Measurements from ENCODE around the gene TFPI2.
"Not testable (repeated sequence)": the region's sequence is repeated elsewhere in the genome, so short reads cannot be mapped to it uniquely, and the experiment has no call there.

Gene TFPI2

GRCh38 chr7:93890464-93891068, at the start of gene TFPI2:
TSS of gene TFPI2 (minus strand) at chr7:93890753. CDS start at chr7:93890678, 75 bp downstream.
- DNase-seq = no peak

DNA sequence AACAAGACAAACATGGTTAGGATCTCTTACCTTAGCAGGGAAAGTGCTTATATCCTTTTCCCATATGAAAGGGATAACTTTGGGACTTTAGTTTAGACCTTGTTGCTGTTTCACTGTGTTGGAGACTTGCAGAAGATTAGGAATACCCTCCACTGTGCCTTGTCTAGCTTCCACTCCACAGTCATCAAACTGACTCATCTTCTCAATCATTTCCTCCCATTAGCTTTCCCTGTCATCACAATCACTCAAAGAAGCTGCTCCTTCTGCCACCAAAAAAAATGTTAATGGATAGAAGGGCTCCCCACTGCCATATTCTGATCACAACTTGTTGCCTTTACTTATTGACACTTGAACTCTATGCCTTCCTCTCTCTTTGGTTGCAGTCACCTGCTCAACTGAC, 47.7 kb upstream of the TFPI2 start:
- no peak for DNase-seq

DNA sequence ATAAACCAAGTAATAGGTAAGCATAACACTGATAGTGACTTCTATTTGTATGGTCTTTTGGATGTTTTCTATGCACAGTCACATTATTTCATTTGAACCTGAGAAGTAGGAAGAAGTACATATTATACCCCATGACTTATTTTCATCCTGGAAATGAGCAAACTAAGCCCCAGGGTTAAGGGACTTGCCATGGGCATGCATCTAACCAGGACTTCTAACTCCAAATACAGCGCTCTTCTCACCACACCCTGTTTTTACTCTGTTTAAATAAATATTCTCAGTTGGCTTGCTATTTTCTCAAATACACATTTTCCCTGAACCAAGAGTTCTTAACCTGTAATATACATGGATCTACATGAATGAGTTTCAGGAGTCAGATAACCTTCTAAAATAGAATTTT, 47.3 kb upstream of the TFPI2 start:
- no peak for DNase-seq

GRCh38 chr7:93935102-93935501, 44.5 kb upstream of the TFPI2 start:
- no peak for DNase-seq

DNA sequence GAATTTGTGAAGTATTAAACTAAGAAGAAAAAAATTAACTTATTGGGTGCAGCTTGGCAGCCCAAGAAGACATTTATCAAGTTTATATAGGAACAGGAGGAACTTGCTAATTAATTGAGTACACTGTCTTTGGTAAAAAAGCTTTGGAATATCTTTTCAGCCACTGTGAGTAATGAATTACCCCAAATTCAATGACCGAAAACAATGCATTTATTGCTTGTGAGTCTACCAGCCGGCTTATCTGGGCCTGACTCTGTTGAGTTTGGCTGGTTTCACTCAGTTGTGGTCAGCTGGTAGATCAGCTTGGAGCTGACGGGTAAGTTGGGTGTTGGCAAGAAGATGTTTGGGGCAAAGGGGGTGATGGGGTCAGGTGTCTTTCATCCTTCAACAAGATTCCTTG, 42.6 kb upstream of the TFPI2 start:
- DNase-seq = no peak

DNA sequence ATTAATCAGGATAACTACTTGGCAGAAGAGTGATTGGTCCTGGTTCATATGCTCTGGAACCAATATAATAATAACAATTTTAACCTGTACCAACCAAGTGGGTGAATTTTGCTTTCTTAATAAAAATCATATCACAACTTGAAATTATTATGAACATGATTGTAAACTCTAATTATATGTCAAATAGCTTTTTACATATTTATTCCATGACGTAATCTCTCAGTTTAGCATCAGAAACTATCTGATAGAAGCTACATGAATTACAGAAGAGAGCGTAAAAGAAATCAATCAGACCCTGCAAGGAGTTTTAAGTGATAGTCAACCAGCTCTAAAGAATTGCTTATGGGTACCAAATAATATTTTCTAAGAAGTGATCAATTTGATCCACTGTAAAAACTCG, 41.1 kb upstream of the TFPI2 start:
- no peak for DNase-seq

DNA sequence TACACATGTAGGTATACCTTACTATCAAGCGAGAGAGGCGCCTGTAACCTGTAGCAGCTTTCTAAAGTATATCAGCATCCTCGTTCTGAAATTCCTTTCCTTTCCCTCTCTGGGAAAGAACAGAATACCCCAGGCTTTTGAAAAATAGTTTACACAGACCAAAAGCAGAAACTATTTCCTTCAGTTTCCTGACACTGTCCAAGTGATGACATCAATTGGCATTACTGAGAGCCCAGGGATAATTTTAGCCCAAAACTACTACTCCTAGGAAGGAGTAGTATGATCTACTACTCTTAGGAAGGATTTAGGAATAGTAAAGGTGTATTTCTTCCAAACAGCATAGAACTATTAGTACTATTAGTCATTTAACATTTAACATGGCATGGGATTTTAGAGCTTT, 37.0 kb upstream of the TFPI2 start:
- DNase-seq = no peak

DNA sequence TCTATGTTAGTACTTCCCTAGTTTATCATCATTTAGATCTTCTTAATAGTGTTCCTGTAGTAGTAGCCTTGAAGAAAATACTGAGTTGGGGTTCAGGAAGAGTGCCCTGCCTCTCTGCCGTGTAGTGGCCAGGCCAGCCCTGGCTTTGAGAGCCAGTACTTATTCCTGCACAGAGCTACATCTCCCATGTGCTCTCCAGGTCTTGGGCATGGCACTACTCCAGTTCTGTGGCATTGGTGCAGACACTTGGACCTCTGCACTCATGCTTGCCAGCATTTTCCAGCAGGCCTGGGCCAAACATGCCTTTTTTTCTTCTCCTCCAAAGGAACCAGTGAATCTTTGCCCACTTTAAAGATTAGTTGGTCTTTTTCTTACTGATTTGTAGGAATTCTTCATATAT, 36.2 kb upstream of the TFPI2 start:
- DNase-seq = no peak

GRCh38 chr7:93923942-93924341, 33.4 kb upstream of the TFPI2 start:
- DNase-seq = no peak

- DNase-seq = no peak
These were observed 32.7 kb upstream of the TFPI2 start for GRCh38 chr7:93923296-93923695.

DNA sequence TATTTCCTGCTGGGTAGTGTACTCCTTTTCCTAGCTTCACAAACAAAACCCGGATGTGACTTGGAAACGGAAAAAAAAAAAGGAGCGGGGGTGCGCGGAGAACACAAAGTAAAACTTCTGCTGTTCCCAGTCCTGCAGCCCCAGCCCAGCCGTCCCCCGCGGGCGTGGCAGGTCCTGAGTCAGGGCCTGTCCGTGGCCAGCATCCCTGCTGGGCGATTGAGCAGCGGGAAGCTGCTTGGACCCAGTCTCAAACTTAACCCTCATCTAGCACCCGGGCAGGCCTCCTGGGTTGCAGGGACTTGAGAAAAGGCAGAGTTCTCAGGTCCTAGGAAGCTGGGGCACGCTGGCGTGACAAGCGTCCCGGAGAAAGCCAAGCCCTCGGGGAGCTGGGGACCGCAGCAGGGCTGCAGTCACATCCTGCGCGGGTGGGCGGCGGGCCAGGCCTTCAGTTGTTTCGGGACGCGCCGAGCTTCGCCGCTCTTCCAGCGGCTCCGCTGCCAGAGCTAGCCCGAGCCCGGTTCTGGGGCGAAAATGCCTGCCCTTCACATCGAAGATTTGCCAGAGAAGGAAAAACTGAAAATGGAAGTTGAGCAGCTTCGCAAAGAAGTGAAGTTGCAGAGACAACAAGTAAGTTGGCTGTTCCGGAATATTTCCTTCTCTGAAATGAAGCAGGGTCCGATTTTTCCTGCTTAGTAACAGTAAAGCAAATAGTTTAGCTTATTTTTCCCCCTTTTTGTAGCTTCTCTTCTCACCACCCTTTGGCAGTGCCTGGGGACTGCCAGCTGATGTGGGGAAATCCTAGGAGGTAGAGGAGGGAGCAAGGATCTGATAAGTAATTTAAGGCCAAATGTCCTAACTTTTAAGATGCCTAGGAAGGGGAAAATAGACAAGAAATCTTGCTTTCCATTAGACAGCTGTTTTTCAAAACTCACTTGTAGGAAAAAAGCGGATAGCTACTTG, 31.3 kb upstream of the TFPI2 start, which contains the start of gene GNG11:
TSS of gene GNG11 (plus strand) at position 129 of the 960 bp plus-strand sequence. CDS start at position 532, 403 bp downstream.
- DNase-seq = no peak

DNA sequence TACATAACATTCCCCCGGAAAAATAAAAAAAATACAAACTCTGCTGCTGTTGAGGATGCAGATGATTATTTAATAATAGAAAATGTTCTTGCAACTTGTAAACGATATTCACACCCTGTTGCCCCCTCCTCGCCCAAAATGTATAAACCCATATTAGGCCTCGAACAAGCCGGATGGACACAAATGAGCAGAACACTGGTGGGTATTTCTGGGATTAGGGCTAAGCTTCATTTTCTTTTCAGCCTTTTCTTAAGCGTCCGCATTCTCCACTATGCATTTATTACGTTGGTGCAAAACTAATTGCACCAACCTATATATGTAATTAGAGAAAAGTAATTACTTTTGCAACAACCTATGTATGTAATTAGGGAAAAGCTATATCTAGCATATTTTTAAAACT, 30.6 kb upstream of the TFPI2 start:
- no peak for DNase-seq

- DNase-seq = no peak
These were observed 30.1 kb upstream of the TFPI2 start for GRCh38 chr7:93920496-93921182.

- DNase-seq = not testable (repeated sequence)
These were observed 25.8 kb upstream of the TFPI2 start for GRCh38 chr7:93916315-93916714.

GRCh38 chr7:93915888-93916287, 25.3 kb upstream of the TFPI2 start:
- not testable (repeated sequence) for DNase-seq

DNA sequence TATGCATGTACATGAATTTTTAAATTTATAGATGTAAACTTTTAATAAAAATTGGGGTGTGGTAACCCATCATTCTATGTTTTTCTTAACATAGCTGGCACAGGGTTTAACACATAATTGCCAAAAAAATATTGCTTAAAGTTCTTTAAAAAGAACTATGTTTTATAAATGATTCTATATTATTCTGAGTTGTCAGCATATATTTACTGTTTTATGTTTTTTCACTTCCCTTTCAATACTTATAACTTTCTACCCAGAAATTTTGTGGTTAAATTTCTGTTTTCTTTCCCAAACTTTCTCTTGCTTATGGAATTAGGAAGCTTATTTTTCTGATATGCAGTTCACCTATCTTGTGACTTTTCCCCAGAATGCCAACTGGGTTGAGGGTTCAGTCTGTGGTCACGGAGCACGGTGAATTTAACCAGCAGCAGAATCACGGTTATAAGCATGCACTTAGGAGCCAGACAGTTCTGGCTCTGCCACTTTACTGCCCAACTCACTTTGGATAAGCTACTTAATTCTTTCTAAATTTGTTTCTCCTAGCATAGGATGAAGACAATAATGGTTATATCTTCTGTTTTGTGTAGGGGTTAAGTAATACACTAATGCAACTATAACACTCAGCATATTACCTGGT, 24.8 kb upstream of the TFPI2 start:
- not testable (repeated sequence) for DNase-seq

DNA sequence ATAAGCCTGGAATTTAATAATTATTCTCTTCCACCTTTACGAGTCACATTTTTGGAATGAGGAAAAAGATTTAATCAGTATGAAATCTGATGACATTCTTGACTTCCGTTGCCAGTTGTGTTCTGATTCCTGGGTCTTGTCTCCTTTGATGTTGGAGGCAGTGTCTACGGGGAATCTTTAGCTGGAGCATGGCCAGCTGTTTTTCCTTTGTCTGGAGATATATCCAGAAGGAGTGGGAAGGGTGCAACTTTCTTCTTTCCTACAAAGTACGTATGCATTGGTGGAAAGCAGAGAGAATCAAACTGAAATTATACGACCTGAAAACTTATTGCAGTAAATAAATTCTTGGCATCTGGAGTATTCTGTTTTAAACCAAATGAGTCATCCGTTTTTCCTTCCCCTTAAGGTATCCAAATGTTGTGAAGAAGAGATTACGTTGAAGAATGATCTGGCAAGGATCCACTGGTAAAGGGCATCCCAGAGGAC, 24.1 kb upstream of the TFPI2 start:
- DNase-seq = no peak

DNA sequence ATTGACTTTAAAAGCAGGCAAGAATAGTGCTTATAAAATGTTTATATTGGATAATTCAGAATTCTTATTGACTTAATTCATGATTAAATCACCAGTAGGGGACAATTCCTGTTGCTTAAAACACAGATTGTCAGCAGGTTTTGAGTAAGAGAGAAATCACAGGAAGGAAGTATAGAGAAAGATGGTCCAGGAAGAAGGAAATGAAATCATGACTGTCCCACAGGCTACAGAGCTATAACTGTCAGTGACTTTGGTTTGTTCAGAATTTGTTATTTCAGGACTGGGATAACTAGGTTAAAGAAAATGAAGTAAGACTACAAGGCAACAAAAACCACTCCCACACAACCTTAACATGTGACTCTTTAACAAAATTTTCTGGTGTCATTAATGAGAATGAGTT, 22.6 kb upstream of the TFPI2 start:
- DNase-seq = no peak

DNA sequence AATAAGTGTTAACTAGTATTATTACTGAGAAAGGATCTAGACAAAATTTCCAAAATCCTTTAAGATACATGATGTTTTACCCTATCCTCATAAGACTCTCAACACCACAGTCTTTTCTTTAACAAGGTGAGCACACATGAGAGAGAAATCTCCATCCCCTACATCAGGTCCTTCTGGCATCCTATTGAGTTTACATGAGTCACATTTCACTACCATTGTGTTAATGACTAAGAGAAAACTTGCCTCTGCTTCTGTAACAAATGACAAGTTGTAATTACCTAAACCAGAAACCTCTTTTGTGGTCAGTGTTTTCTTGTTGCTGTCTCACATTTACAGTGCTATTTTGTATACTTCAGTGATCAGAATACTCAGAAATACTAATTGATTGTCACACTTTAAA, 21.1 kb upstream of the TFPI2 start:
- not testable (repeated sequence) for DNase-seq

GRCh38 chr7:93911242-93911641, 20.7 kb upstream of the TFPI2 start:
- not testable (repeated sequence) for DNase-seq

GRCh38 chr7:93910076-93910994, 19.8 kb upstream of the TFPI2 start:
- no peak for DNase-seq

- DNase-seq = no peak
These were observed 15.7 kb upstream of the TFPI2 start, which contains the start of gene GNGT1 for GRCh38 chr7:93906267-93906666. TSS of gene GNGT1 (plus strand) at chr7:93906567. CDS start at chr7:93906747, 180 bp downstream.
